GM19372 (cell line): ENCODE results near the gene ARHGAP18.

Source experiments
- ATAC-seq: cut with Tn5 transposase; IDR thresholded peaks from one replicate; pipeline ENCODE4 v1.9.1; 2021; ENCODE audit warnings: mild to moderate bottlenecking, low read depth, moderate library complexity; ENCODE audit not compliant: unreplicated experiment

Gene ARHGAP18

GRCh38 chr6:129624488-129624887 lies 85.5 kb downstream of the ARHGAP18 start:
- ATAC-seq = no peak

- no peak for ATAC-seq
These were observed 86.8 kb downstream of the ARHGAP18 start for GRCh38 chr6:129623008-129623732.

- ATAC-seq = no peak
These were observed 88.7 kb downstream of the ARHGAP18 start for GRCh38 chr6:129621252-129621651.

GRCh38 chr6:129620234-129620610 lies 89.8 kb downstream of the ARHGAP18 start:
- ATAC-seq = no peak

GRCh38 chr6:129619579-129620233 lies 90.3 kb downstream of the ARHGAP18 start:
- no peak for ATAC-seq

- ATAC-seq = no peak
These were observed 92.0 kb downstream of the ARHGAP18 start for GRCh38 chr6:129617986-129618385.

GRCh38 chr6:129615496-129615895 lies 94.5 kb downstream of the ARHGAP18 start:
- ATAC-seq = no peak

- ATAC-seq = no peak
These were observed 95.0 kb downstream of the ARHGAP18 start for GRCh38 chr6:129615020-129615419.

GRCh38 chr6:129614464-129614863 lies 95.5 kb downstream of the ARHGAP18 start:
- no peak for ATAC-seq

GRCh38 chr6:129612440-129612839 lies 97.5 kb downstream of the ARHGAP18 start:
- no peak for ATAC-seq

GRCh38 chr6:129609635-129610034 lies 100.3 kb downstream of the ARHGAP18 start:
- ATAC-seq = no peak

- no peak for ATAC-seq
These were observed 101.0 kb downstream of the ARHGAP18 start for GRCh38 chr6:129608886-129609537.

GRCh38 chr6:129607581-129608186 lies 102.3 kb downstream of the ARHGAP18 start:
- no peak for ATAC-seq

GRCh38 chr6:129606664-129607063 lies 103.3 kb downstream of the ARHGAP18 start:
- ATAC-seq = no peak

GRCh38 chr6:129605967-129606366 lies 104.0 kb downstream of the ARHGAP18 start:
- no peak for ATAC-seq

GRCh38 chr6:129605095-129605494 lies 104.9 kb downstream of the ARHGAP18 start:
- ATAC-seq = no peak

- no peak for ATAC-seq
These were observed 105.7 kb downstream of the ARHGAP18 start for GRCh38 chr6:129604321-129604720.

GRCh38 chr6:129603741-129604140 lies 106.2 kb downstream of the ARHGAP18 start:
- ATAC-seq = no peak

- no peak for ATAC-seq
These were observed 108.7 kb downstream of the ARHGAP18 start for GRCh38 chr6:129601323-129601722.

GRCh38 chr6:129599467-129599866 lies 110.5 kb downstream of the ARHGAP18 start:
- no peak for ATAC-seq
